ENCODE data around the gene DCTD. TPM values are rescaled to one million over a fixed set of nuclear protein-coding genes. Genes with fewer than 3 reads are reported as not detected.

DCTD gene
- total RNA-seq, 1 experiment from 2014 or later: 100 TPM

GRCh38 chr4:182904211-182904761 is 12.9 kb downstream of the DCTD start:
- H3K4me2 ChIP-seq (ENCODE audit: insufficient read depth, insufficient read length, low read length): no peak overlapping the region
- H3K27ac Mint-ChIP-seq: peak overlapping the region; percentile 20 to 79 (median 25); a peak in 5 of 7 replicates
- H4K5ac ChIP-seq (ENCODE audit: insufficient read length, low read depth, low read length): no peak overlapping the region
- peaks cover 6 to 10% of the 10 kb centered on the region in 2 experiments; a peak in 3 of 4 replicates for H3K4me1 Mint-ChIP-seq
- H3T11ph ChIP-seq (ENCODE audit: low read length): no peak overlapping the region
- no peak overlapping the region for H3K9ac ChIP-seq (ENCODE audit: extremely low read depth, insufficient read length, low read length)
- H3K4ac ChIP-seq (ENCODE audit: low read depth, low read length): no peak overlapping the region
- H3K79me2 ChIP-seq (ENCODE audit: insufficient read depth, low read length): no peaks in the 10 kb centered on the region
- H2AK5ac ChIP-seq (ENCODE audit: insufficient read length, low read length): no peak overlapping the region
- H4K91ac ChIP-seq (ENCODE audit: insufficient read length, low read depth, low read length): no peak overlapping the region
- H2BK5ac ChIP-seq (ENCODE audit: insufficient read length, low read length): no peak overlapping the region
- no peak overlapping the region for H3K27ac ChIP-seq (ENCODE audit: insufficient read length, low read depth, low read length)
- H3K23me2 ChIP-seq (ENCODE audit: insufficient read length, low read depth, low read length, poor library complexity, severe bottlenecking): no peaks in the 10 kb centered on the region
- no peaks in the 10 kb centered on the region; the same call in 1 of the 2 replicates for H3K4me1 ChIP-seq (ENCODE audit: insufficient read depth, low read length)
- no peak for DNase-seq
- H3K23ac ChIP-seq (ENCODE audit: insufficient read length, low read depth, low read length): no peak overlapping the region
- no peaks in the 10 kb centered on the region for H3K27me3 Mint-ChIP-seq (ENCODE audit: low read depth)
- H2BK15ac ChIP-seq (ENCODE audit: low read depth, low read length): no peak overlapping the region
- H2AFZ ChIP-seq (ENCODE audit: low read length): no peak overlapping the region
- H3K9me3 ChIP-seq (ENCODE audit: control insufficient read depth, low read depth, low read length): no peaks in the 10 kb centered on the region
- H3K14ac ChIP-seq (ENCODE audit: insufficient read depth, low read length): no peak overlapping the region; the same call in 1 of the 2 replicates
- peaks cover 8 to 66% (median 53%) of the 10 kb centered on the region in 3 experiments for H3K36me3 Mint-ChIP-seq (ENCODE audit: insufficient read depth in 1 of 3, low read depth in 3 of 3)
- H3K18ac ChIP-seq (ENCODE audit: insufficient read length, low read depth, low read length): no peak overlapping the region
- H3K27me3 ChIP-seq (ENCODE audit: insufficient read depth, low read length): no peaks in the 10 kb centered on the region
- no CpG with 5 or more reads among the region's 12 CpGs for WGBS (ENCODE audit: extremely low coverage, insufficient read length, low lambda C conversion rate)
- no peak for TF ChIP-seq CTCF (conservative IDR thresholded peaks at IDR 0.05)
- no peak overlapping the region for H2BK20ac ChIP-seq (ENCODE audit: low read depth, low read length, poor library complexity, severe bottlenecking)
- no peak overlapping the region for H4K8ac ChIP-seq (replicated peaks; ENCODE audit: insufficient read length, low read depth, low read length)
- H4K20me1 ChIP-seq (ENCODE audit: control insufficient read depth, insufficient read depth, insufficient read length): no peaks in the 10 kb centered on the region
- H3K79me1 ChIP-seq (ENCODE audit: insufficient read depth, low read depth, low read length, poor library complexity, severe bottlenecking): no peaks in the 10 kb centered on the region
- no peak overlapping the region for H3K56ac ChIP-seq (ENCODE audit: insufficient read length, low read depth, low read length)
- no peak overlapping the region for H2BK12ac ChIP-seq (ENCODE audit: insufficient read length, low read depth, low read length)
- H3K9me3 Mint-ChIP-seq: no peaks in the 10 kb centered on the region
- no peak overlapping the region for H2BK120ac ChIP-seq (ENCODE audit: low read depth, low read length, poor library complexity, severe bottlenecking)
- H3K4me3 Mint-ChIP-seq: no peak overlapping the region
